Activated CD8-positive, alpha-beta T cell treated with anti-CD3 and anti-CD28 coated beads for 36 hours (primary cell): ENCODE data around the gene DACH1. TPM values are rescaled to one million over a fixed set of nuclear protein-coding genes. Genes with fewer than 3 reads are reported as not detected.

Experiments
- ATAC-seq: fragments of 200-7000 bp; cut with Tn5 transposase; one replicate; pipeline ENCODE4 v1.10.0; 2021; ENCODE audit warnings: mild to moderate bottlenecking, moderate library complexity
- CTCF ChIA-PET: fragments of 350-600 bp; sonication (Branson Sonifier 250); formaldehyde crosslinking; loops from one replicate; lab custom pipeline; 2021; ENCODE audit warnings: antibody characterized with exemption; lab: Charles Lee
- POLR2A ChIA-PET: fragments of 350-600 bp; sonication (Branson Sonifier 250); formaldehyde crosslinking; loops from one replicate; lab custom pipeline; 2021; ENCODE audit warnings: antibody characterized with exemption; lab: Charles Lee
- DNase-seq: peaks from one replicate; pipeline ENCODE4 v3.0.0-alpha.2; 2020
- H3K27ac Mint-ChIP-seq: one replicate; pipeline ENCODE4 v1.8.0; 2021; ENCODE audit warnings: mild to moderate bottlenecking, mixed read lengths
- H3K27me3 Mint-ChIP-seq: one replicate; pipeline ENCODE4 v1.8.0; 2021; ENCODE audit warnings: mixed read lengths
- H3K36me3 Mint-ChIP-seq: one replicate; pipeline ENCODE4 v1.8.0; 2021; ENCODE audit warnings: low read depth, mixed read lengths
- H3K4me1 Mint-ChIP-seq: one replicate; pipeline ENCODE4 v1.8.0; 2021; ENCODE audit warnings: low read depth, mixed read lengths
- H3K4me3 Mint-ChIP-seq: one replicate; pipeline ENCODE4 v1.8.0; 2021; ENCODE audit warnings: mild to moderate bottlenecking, moderate library complexity, mixed read lengths
- H3K9me3 Mint-ChIP-seq: one replicate; pipeline ENCODE4 v1.8.0; 2021; ENCODE audit warnings: mixed read lengths
- intact Hi-C: fragments of 100-400 bp; cut with micrococcal nuclease; formaldehyde crosslinking; loops from one replicate; pipeline ENCODE4 v1.10.0; 2022
- total RNA-seq, 2 experiments: library from RNA; stranded (reverse); gene quantifications; one replicate each; pipeline ENCODE4 v1.2.3, GENCODE V29; 2021
- TF ChIP-seq, protein P1 (sequence below): fragments of 200-600 bp; IDR thresholded peaks from one replicate; pipeline ENCODE4 v1.8.0; 2022; ENCODE audit warnings: antibody characterized with exemption, mild to moderate bottlenecking

Gene DACH1
- total RNA-seq, 2 experiments from 2014 or later, result not detected

DNA sequence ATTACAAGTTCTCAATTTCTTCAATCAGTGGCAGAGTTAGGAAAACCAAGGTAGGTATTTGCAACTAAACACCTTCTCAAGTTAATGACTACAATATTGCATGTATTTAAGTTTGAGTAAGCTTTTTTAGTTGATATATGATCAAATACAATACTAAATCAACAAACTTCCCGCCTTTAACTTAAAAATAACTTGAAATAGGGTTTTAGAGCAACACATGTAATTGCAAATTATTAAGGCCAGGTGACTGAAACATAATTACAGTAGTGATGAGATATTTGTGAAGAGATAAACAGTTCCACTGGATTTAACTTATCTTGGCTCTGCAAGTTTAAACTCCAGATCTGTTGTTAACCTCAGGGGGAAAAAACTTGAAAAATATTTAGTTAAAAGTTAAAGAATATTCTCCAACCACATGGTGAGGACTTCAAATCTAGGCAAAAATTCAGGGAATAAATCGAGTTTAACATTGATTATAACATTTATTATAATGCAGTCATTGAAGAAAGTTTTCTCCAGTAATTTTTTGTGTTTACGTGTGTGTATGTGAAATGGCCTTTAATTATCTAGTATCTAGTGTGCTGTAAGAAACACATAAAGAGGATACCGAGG, 3.6 kb downstream of the DACH1 start:
- no peak for DNase-seq
- ChIA-PET POLR2A (no interaction called here), CTCF (no interaction called here)
- TF ChIP-seq, protein P1, sequence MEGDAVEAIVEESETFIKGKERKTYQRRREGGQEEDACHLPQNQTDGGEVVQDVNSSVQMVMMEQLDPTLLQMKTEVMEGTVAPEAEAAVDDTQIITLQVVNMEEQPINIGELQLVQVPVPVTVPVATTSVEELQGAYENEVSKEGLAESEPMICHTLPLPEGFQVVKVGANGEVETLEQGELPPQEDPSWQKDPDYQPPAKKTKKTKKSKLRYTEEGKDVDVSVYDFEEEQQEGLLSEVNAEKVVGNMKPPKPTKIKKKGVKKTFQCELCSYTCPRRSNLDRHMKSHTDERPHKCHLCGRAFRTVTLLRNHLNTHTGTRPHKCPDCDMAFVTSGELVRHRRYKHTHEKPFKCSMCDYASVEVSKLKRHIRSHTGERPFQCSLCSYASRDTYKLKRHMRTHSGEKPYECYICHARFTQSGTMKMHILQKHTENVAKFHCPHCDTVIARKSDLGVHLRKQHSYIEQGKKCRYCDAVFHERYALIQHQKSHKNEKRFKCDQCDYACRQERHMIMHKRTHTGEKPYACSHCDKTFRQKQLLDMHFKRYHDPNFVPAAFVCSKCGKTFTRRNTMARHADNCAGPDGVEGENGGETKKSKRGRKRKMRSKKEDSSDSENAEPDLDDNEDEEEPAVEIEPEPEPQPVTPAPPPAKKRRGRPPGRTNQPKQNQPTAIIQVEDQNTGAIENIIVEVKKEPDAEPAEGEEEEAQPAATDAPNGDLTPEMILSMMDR, result no peak
- Mint-ChIP-seq H3K27me3 (peaks cover 36% of the 10 kb centered on the region), H3K4me3 (no peak overlapping the region), H3K4me1 (peaks cover 20% of the 10 kb centered on the region), H3K36me3 (peaks cover 2% of the 10 kb centered on the region), H3K9me3 (no peaks in the 10 kb centered on the region), H3K27ac (no peak overlapping the region)
- intact Hi-C loops, result no loop called here
- ATAC-seq, result no peak

- H3K4me3 Mint-ChIP-seq, result no peak overlapping the region
Observed at GRCh38 chr13:71862459-71862943, 4.5 kb downstream of the DACH1 start.

GRCh38 chr13:71861769-71862458, 5.1 kb downstream of the DACH1 start:
- peaks cover 2% of the 10 kb centered on the region for H3K36me3 Mint-ChIP-seq
- H3K27me3 Mint-ChIP-seq, result peaks cover 24% of the 10 kb centered on the region
- no peak overlapping the region for H3K4me3 Mint-ChIP-seq
- ATAC-seq (no peak), DNase-seq (no peak)
- H3K27ac Mint-ChIP-seq, result no peak overlapping the region
- ChIA-PET CTCF (interaction anchor here (0.7 kb wide), 1 partner anchor 542 kb away, joined by 3 read pairs; no protein-coding TSS in a partner anchor), POLR2A (no interaction called here)
- peaks cover 16% of the 10 kb centered on the region for H3K4me1 Mint-ChIP-seq
- TF ChIP-seq, protein P1, result no peak
- intact Hi-C loops, result no loop called here
- no peaks in the 10 kb centered on the region for H3K9me3 Mint-ChIP-seq

More at GRCh38 chr13:71862459-71862943, 4.5 kb downstream of the DACH1 start:
- no peak for ATAC-seq
- intact Hi-C loops, result no loop called here
- TF ChIP-seq, protein P1, result no peak
- ChIA-PET POLR2A (no interaction called here), CTCF (interaction anchor here (0.7 kb wide), 1 partner anchor 542 kb away, joined by 3 read pairs; no protein-coding TSS in a partner anchor)
- DNase-seq, result no peak
- no peak overlapping the region for H3K27ac Mint-ChIP-seq
- H3K4me1 Mint-ChIP-seq, result peaks cover 20% of the 10 kb centered on the region
- H3K36me3 Mint-ChIP-seq, result peaks cover 2% of the 10 kb centered on the region
- H3K9me3 Mint-ChIP-seq, result no peaks in the 10 kb centered on the region
- peaks cover 30% of the 10 kb centered on the region for H3K27me3 Mint-ChIP-seq

GRCh38 chr13:71860547-71861138, 6.4 kb downstream of the DACH1 start:
- TF ChIP-seq, protein P1, result no peak
- CTCF ChIA-PET, result interaction anchor here (1.3 kb wide), 1 partner anchor 18 kb away, joined by 3 read pairs; no protein-coding TSS in a partner anchor
- Mint-ChIP-seq H3K36me3 (peaks cover 2% of the 10 kb centered on the region), H3K9me3 (no peaks in the 10 kb centered on the region), H3K4me3 (no peak overlapping the region), H3K4me1 (peaks cover 11% of the 10 kb centered on the region), H3K27me3 (peaks cover 22% of the 10 kb centered on the region), H3K27ac (no peak overlapping the region)
- POLR2A ChIA-PET, result no interaction called here
- ATAC-seq, result no peak
- no peak for DNase-seq
- intact Hi-C loops, result no loop called here

- ChIA-PET CTCF (no interaction called here), POLR2A (no interaction called here)
- ATAC-seq (no peak), DNase-seq (no peak)
- Mint-ChIP-seq H3K27ac (no peak overlapping the region), H3K4me3 (no peak overlapping the region), H3K4me1 (no peaks in the 10 kb centered on the region), H3K36me3 (no peaks in the 10 kb centered on the region), H3K27me3 (peaks cover 8% of the 10 kb centered on the region), H3K9me3 (no peaks in the 10 kb centered on the region)
- TF ChIP-seq, protein P1, result no peak
- intact Hi-C loops, result no loop called here
Observed at GRCh38 chr13:71858647-71859046, 8.4 kb downstream of the DACH1 start.
